Pancreas (tissue), 10 donors: ENCODE data around the gene SLCO3A1. TPM values are rescaled to one million over a fixed set of nuclear protein-coding genes. Genes with fewer than 3 reads are reported as not detected.

ENCODE experiments used
- ATAC-seq, 4 donors: fragments of 200-7000 bp; cut with Tn5 transposase; one replicate each; pipeline versions ENCODE4 v1.8.0 to v1.9.1; 2020; ENCODE audit warnings: mild to moderate bottlenecking in 4 of 4, moderate library complexity in 4 of 4
- DNase-seq, 6 donors: peaks; one replicate each; pipeline ENCODE4 v3.0.0-alpha.2; 2020
- FAIRE-seq: peaks from 2 replicates; lab custom pipeline; 2012; peaks lifted over from hg19 to GRCh38; lab: Jason Lieb, UNC
- H3K27ac ChIP-seq, 4 donors: fragments of 200-600 bp; sonication (generic); 1 replicate in 3 of 4; 2 replicates in 1 of 4; pipeline versions ENCODE4 v1.5.0 to v1.8.0; 2020
- H3K27me3 ChIP-seq, 4 donors: fragments of 200-600 bp; one replicate each; pipeline ENCODE4 v1.8.0; 2021
- H3K36me3 ChIP-seq, 3 donors: fragments of 200-600 bp; sonication (generic) in 1 of 3; one replicate each; pipeline versions ENCODE4 v1.5.0 to v1.8.0; 2020 to 2021
- H3K4me1 ChIP-seq, 3 donors: fragments of 200-600 bp; one replicate each; pipeline ENCODE4 v1.8.0; 2021
- H3K4me3 ChIP-seq, 4 donors: fragments of 200-600 bp; sonication (generic) in 2 of 4; one replicate each; pipeline versions ENCODE4 v1.5.0 to v1.8.0; 2020 to 2021
- H3K9me3 ChIP-seq, 4 donors: fragments of 200-600 bp; one replicate each; pipeline ENCODE4 v1.8.0; 2021
- CTCF ChIP-seq, 4 donors: fragments of 200-600 bp; sonication (generic) in 3 of 4; IDR thresholded peaks; one replicate each; pipeline versions ENCODE4 v1.5.0 to v1.8.0; 2021; ENCODE audit warnings: antibody characterized with exemption in 4 of 4
- WGBS, 2 donors: extraction: QIAGEN DNeasy Blood & Tissue Kit; methylation state at CpG; one replicate each; pipeline ENCODE4 v1.1.7; 2013; 5-methylcytosine and 5-hydroxymethylcytosine counted together
- intact Hi-C, 3 donors: fragments of 100-400 bp; cut with DNase I; formaldehyde crosslinking; loops; one replicate each; pipeline versions ENCODE4 v1.11.1 to v1.14.2; 2022
- polyA plus RNA-seq, 2 donors: library from polyadenylated mRNA; stranded (reverse); fragments of 200-250 nt; gene quantifications; one replicate each; pipeline ENCODE4 v1.2.3, GENCODE V29; 2013
- total RNA-seq, 6 donors: library from RNA; stranded (reverse); fragmentation: NEBNext Ultra II Directional in 4 of 6; extraction: Animal tissue kit (Norgen Biotek cat#: 25700) in 4 of 6; gene quantifications; one replicate each; pipeline versions ENCODE4 v1.2.1 to v1.2.4, GENCODE V29; 2021 to 2023
- donor health status: healthy with polysubstance abuse.
- donor health status: DM: no; HTN: no; CAD: no; lungs with moderate emphysema.
- donor health status: DM: no; HTN: no; CAD: no.
- donor health status: control.
- donor health status: control.
- donor health status: Bipolar disorder and iron deficiency.
- donor health status: DM: yes; HTN: yes; CAD: no.
- donor health status: DM: no; HTN: no; CAD: no.
- donor health status: DM: no; HTN: no; CAD: no.
- donor health status: DM: yes; HTN: yes; CAD: no.

Gene SLCO3A1
- total and polyA plus RNA-seq, 8 donors = 3.4 to 15.5 (median 6.7) TPM

- Histone ChIP-seq H3K27me3 (no peaks in the 10 kb centered on the region), H3K4me1 (no peaks in the 10 kb centered on the region), H3K4me3 (no peak overlapping the region), H3K36me3 (no peaks in the 10 kb centered on the region), H3K9me3 (no peaks in the 10 kb centered on the region), H3K27ac (no peak overlapping the region)
- intact Hi-C loops = no loop called here
- ATAC-seq (no peak), FAIRE-seq (no peak), DNase-seq (no peak)
- TF ChIP-seq CTCF (IDR thresholded peaks at IDR 0.05) = no peak
- 76 to 79% methylated on average over 13 of the region's 13 CpGs for WGBS, 2 donors
Measured at GRCh38 chr15:92142242-92143232, 289.0 kb downstream of the SLCO3A1 start.

GRCh38 chr15:92143765-92144164, 290.3 kb downstream of the SLCO3A1 start:
- H3K27ac ChIP-seq = no peak overlapping the region
- WGBS, 2 donors = 85 to 91% methylated on average over 16 of the region's 16 CpGs
- no peak overlapping the region for H3K4me3 ChIP-seq
- FAIRE-seq = no peak
- no peak for TF ChIP-seq CTCF (IDR thresholded peaks at IDR 0.05)
- ATAC-seq = no peak
- H3K9me3 ChIP-seq = no peaks in the 10 kb centered on the region
- no peaks in the 10 kb centered on the region for H3K27me3 ChIP-seq
- intact Hi-C loops = no loop called here
- H3K4me1 ChIP-seq = no peaks in the 10 kb centered on the region
- H3K36me3 ChIP-seq = no peaks in the 10 kb centered on the region
- DNase-seq = no peak

GRCh38 chr15:92146511-92147150, 293.1 kb downstream of the SLCO3A1 start:
- intact Hi-C loops = no loop called here
- TF ChIP-seq CTCF (IDR thresholded peaks at IDR 0.05) = no peak
- no peaks in the 10 kb centered on the region for H3K4me1 ChIP-seq
- H3K27me3 ChIP-seq = no peaks in the 10 kb centered on the region
- H3K9me3 ChIP-seq = no peaks in the 10 kb centered on the region
- H3K4me3 ChIP-seq = no peak overlapping the region
- no peak for FAIRE-seq
- no peak for DNase-seq
- no peak overlapping the region for H3K27ac ChIP-seq
- H3K36me3 ChIP-seq = no peaks in the 10 kb centered on the region
- no peak for ATAC-seq
- 55 to 60% methylated on average over 14 of the region's 14 CpGs for WGBS, 2 donors

GRCh38 chr15:92149029-92149428, 295.5 kb downstream of the SLCO3A1 start:
- Histone ChIP-seq H3K27me3 (no peaks in the 10 kb centered on the region), H3K9me3 (no peaks in the 10 kb centered on the region), H3K4me3 (no peak overlapping the region), H3K36me3 (no peaks in the 10 kb centered on the region), H3K27ac (no peak overlapping the region), H3K4me1 (no peaks in the 10 kb centered on the region)
- ATAC-seq (no peak), DNase-seq (no peak), FAIRE-seq (no peak)
- intact Hi-C loops = no loop called here
- WGBS, 2 donors = 82 to 87% methylated on average over 4 of the region's 4 CpGs
- TF ChIP-seq CTCF (IDR thresholded peaks at IDR 0.05) = no peak
